Stimulated activated CD4-positive, alpha-beta T cell treated with anti-CD3 and anti-CD28 coated beads, TNF-alpha, amount 100 ng/mL, for 4 hours (primary cell): ENCODE measurements around the gene IBSP.

Experiments used
- DNase-seq, 3 experiments: peaks; one replicate each; pipeline ENCODE4 v3.0.0-alpha.2; 2020; ENCODE audit warnings: low read depth in 3 of 3

Gene IBSP

DNA sequence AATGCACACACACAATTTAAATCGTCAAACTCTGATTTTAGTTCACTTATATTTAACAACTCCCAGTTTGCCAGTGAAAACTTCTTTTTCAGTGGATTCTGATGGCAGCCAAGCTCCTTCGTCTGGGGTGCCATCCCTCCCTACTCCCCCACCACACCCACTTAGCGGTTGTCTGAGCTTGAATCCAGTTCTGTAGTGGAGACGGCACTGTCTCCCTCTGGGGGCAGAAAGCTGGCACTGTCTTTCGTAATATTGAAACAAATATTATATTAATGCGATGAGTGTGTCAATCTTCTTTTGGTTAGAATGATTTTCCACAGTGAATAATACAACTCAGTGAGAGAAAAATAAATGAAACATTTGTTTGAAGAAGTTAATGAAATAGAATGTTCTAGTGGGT, 38.9 kb downstream of the IBSP start:
- DNase-seq = no peak

DNA sequence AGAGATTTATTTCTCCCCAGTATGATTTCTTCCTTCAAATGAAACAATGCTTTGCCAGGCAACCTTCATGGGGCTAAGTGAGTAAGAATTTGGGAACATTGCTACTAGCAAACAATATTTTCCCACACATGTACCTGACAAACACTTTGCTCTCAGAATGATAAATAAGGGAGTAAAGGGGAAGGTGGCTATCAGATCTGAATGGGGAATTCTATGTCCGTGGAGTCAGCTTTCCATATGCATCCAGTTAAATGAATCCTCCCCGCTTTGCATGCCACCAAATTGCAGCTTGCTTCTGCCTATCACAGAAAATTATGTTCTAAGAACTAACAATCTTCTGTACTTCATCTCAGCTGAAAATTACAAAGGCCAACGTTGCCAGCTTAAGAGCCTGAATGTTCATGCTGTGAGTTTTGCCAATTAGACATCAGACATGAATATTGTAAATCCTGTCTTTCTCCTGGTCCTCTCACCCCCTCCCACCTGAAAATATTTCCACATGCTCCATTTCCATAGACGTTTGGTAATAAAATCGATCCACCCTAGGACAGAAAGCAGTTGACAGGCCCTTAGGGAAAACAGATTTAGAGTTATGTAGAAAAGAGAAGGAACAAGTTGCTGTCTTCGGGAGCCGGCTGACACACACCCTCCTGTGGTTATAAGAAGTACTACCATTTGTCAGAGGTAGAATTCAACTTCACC, 39.7 kb downstream of the IBSP start:
- DNase-seq = no peak

DNA sequence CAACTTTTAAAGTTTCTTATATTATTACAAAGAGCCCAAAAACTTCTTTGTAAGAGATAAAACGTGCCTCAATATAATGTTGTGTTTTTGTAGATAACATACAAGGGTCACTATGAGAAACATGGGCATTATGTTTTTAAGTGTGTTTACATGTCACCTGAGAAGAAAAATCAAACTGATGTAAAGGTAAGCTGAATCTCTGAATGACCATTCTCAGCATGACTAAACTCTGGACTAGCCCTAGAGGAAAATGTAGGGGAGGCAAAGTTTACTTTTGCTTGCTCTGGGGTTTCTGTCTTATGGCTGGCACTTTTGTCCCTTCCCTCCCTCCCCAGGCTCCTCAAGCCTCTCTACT, 40.2 kb downstream of the IBSP start:
- no peak for DNase-seq

DNA sequence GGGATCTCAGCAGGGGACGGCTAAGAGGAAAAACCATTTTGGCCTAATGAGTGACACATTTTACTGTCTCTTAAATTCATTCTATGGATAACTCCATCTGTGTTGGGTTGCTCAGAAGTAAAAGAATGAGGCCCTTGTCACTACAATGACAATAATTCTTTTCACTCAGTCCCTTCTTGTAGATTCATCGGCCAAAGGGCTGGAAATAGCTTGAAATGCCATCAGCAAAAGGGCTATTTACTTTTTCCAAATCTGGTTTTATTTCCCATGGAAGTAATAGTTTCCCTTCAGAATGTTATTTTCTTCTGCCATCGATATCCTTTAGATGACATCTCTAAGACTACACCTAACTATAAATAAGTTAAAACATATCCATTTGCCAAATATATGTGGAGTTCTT, 40.8 kb downstream of the IBSP start:
- DNase-seq = no peak

DNA sequence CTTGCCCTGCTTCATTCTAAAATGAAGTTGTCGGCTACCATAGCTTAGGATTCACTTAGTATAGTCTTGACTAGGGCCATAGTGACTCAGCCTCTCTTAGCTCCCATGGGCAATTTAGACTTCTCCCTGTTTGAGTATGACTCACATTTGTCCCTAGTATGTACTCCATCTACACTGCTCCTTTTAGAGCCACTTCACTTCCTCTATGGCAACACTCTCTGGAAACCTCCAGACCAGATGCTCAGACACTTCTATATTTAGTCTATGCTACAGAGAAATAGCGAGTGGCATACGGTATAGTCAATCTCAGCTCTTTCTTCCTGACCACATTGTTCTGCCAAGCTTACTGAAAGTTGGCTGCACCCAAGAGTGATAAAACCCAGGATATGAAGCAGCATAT, 44.6 kb downstream of the IBSP start:
- no peak for DNase-seq

DNA sequence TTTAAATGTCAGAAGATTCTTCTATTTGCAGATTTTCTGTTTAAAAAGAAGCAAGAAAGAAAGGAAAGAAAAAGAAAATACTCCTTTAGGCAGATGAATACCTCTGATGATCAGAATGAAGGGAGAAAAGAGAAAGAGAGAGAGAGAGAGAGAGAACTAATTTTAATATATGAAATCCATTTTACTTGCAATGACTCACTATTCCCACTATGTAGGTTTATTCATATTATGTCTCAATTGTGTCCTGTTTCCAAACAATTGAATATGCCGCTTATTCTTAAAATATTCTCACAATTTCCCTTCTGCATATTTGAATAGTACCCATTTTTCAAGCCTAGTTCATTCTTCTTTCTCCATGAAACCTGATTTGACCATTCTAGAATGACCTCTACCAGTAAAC, 45.1 kb downstream of the IBSP start:
- no peak for DNase-seq

DNA sequence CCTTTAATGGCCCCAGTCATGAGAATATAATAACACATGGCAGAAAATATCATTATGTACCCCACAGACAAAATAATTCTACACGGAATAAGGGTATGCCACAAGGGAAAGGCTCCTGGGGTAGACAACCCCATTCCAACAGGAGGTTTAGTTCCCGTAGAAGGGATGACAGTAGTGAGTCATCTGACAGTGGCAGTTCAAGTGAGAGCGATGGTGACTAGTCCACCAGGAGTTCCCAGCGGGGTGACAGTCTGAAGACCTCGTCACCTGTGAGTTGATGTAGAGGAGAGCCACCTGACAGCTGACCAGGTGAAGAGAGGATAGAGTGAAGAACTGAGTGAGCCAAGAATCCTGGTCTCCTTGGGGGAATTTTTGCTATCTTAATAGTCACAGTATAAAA, 46.9 kb downstream of the IBSP start:
- DNase-seq = no peak

DNA sequence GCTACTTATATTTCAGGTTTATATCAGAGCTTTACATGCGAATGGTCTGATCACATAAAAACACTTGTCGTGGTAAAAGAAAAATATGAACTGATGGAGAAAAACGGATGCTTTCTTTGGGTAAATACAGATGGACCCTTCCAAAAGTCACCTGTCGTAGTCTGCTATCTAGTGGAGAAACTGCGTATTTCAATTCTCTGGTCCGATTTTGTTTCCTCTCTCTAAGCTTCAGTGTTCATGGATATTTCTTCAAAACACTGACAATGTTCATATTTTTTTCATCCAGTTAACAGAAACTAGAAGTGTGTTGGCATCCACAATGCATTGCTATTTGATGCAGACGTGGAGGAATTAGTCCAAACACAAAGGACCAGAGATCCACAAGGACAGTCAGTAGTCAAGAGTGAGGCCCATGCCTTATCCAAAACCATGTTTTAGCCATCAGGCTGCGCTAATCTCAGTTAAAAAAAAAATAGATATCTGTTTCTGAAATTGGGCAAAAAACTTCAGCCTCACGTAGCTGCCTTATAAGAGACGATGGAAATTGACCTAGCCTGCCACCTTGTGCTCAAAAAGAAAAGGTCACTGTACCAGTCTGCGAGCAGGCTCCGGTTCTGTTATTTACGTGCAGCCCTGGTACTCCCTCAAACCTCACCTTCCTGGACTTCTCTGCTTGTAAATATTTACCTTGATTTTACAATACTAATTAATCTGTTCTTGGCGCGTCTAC, 49.4 kb downstream of the IBSP start:
- no peak for DNase-seq

DNA sequence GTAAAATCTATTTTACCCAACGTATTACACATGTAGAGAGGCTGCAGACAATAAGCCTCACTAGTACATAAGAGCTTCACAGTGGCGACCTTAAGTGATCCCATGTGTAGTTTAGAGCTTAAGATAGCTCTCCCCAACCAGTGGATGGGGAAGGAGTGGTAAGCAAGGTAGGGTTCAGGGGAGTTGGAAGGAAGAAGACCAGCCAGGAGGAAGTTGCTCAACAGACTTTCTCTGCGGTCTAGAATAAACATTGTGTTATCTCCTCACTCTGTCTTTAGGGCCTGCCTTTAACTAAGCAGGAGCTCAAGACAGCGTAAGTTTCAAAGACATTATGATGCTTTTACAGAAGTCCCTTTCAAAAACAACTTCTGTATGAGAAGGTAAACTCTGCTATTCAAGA, 50.3 kb downstream of the IBSP start:
- DNase-seq = no peak

DNA sequence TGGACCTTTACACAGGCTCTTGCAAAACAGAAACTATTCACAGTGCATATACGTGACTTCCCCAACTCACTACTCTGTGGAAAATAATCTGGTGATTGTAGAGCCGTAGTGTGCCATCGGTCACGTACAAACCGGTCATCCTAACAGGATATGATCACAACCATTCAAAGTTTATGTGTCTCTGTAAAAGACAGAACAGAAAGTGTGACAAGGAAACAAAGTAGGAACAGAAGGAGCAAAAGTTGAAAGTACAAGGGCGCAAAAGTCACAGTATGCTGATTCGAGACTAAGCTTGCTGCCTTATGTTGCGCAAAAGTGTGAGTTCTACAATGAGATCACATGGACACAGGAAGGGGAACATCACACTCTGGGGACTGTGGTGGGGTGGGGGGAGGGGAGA, 52.0 kb downstream of the IBSP start:
- no peak for DNase-seq

DNA sequence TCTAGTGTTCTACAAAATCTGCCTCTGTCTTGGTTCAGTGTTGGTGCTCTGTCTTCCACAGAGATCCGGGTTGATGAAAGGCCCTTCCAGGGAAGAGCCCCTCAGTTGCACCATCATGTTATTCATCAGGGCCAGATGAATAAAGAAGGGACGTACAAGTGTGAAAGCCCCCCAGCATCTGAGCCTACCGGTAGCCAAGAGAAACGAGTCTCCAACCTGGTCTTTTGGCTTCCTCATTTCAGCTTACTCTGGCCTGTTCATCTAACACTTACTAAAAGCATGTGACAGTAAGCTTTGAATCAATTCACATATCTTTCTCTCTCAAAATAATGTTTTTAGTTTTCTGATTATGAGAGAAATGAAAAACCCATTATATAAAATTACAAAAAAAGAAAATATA, 52.6 kb downstream of the IBSP start:
- DNase-seq = no peak

DNA sequence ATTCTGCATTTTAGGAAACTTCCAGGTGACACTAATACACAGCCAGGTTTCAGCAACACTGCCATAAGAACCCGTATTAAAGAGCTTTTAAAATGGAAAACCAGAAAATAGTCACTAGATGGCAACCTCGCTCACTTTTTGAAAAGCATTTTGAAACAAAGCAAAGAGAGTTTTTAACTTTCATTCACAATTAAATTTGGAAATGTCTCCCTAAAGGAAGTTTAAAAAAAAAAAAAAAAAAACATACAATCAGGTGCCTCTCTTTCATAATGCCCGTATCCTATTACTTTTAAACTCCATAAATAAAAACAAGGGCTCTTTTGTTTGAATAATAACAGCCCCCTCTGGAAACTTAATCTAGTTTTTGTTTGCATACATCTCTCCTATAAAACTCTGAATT, 53.8 kb downstream of the IBSP start:
- no peak for DNase-seq

DNA sequence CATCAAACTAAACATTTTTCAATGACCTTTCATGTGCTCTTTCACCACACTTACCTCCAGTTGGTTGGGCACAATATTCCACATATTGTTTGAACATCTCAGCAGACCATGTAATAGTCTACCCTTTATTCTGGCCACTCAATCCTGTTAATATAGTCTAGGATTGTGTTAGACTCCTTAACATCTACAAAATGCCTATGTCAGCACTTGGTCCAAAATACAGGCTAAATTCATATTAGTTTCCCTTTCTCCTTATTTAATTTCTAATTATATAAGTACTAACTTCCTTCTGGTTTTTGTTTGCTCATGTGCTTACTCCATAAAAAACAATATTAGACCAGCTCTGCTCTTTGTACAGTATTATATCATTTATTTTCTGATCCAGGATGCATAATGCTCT, 54.5 kb downstream of the IBSP start:
- no peak for DNase-seq

DNA sequence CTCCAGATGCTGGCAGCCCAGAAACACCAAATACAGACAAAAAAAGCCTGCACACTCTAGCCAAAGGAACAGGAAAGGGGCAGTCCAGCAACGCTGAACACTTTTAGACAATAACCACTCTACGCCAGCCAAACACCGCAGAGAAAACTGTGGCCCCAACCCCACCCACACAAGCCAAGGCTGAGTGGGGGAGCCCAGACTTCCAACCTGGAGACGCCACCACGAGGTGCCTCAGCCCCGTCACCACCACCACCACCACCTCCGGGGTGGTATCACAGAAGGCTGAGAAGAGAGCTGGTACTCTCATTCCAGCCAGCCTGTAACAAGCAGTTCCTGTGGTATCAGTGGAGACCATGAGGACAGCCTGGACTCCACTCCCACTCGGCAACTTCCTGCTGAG, 56.2 kb downstream of the IBSP start:
- DNase-seq = no peak

DNA sequence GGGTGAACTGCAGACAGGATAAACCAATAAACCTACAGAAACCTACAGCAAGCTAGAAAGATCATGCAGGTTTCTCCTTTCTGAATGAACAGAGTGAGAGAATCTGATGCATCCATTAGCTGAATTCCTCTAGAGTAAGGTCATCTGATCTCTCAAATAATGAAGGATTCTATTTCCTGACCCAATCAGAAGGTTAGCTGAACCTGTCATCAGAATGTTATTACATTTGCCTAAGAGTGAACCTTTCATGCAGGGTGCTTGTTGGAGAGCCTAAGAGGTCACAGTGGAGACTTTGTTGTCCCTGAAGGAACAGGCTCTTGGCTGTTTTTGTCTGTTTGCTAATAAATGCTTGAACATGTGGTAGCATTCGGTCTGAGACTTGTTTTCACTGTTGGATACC, 57.5 kb downstream of the IBSP start:
- no peak for DNase-seq

DNA sequence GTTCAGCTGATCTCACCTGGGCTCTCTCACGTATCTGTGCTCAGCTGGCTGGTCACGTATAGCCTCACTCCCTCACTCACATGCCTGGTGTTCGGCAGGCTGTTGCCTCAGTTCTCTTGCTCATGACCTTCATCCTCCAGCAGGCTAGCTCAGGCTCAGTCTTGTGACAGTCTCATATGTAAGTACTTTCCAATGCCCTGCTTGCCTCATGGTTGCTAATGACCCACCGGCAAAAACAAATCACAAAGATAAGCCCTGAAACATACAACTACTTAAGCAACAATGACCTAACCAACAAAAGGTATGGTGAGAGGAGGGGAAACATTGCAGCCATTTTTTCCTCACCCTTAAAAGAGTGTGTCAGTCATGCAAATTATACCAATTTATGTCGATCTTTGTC, 58.4 kb downstream of the IBSP start:
- no peak for DNase-seq
